NCI-H128 (cell line): ENCODE data around the gene SGSH.

Source experiments
- DNase-seq: peaks from one replicate; lab custom pipeline; 2025; ENCODE audit not compliant: unreplicated experiment; lab: John Stamatoyannopoulos, UW

The SGSH gene

DNA sequence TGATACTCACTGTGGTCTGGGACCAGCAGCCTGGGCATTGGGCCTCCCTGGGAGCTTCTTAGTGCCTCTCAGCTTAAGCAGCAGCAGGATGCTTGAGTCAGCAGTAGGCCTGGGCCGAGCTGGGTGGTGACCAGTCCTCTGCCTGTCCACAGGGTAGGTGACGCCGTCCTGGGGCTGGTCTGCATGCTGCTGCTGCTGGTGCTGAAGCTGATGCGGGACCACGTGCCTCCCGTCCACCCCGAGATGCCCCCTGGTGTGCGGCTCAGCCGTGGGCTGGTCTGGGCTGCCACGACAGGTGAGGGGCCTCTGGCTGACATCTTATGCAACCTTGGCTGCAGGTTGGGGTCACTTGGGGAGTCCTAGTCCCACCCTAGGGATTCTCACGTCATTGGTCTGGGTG, 7.5 kb upstream of the SGSH start:
- no peak for DNase-seq

DNA sequence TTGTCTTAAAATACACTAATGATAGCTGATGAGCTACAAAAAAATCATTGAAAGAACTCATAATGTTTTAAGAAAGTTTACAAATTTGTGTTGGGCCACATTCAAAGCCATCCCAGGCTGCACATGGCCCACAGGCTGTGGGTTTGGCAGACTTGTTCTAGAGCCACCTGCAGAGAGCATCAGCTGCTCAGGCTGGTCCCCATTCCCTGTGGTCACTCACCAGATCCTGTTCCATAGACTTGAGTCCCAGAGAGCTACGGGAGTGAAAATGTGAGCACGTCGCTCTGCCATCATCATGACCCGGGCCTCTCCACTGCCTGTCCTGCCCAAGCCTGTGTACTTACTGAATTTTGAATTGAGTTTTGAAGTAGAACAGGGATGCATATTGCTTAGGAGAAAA, 7.0 kb upstream of the SGSH start:
- DNase-seq = no peak

DNA sequence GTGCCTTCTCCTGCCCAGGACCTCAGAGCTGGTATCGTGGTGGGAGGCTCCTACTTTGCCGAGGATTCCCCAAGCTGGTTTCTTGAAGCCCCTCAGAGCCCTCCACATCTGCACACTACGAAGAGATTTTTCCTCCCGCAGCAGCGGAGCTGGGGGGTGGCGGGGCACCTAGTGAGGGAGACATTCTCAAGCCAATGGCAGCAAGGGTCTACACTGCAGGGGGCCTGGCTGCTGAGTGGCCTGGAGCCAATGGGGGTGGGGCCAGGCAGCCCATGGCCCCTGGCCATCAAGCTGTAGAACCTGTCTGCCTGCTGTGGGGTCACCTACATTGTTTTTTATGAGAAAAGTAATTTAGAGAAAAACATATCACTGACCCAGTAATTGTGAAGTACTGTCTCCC, 5.1 kb upstream of the SGSH start:
- DNase-seq = no peak

DNA sequence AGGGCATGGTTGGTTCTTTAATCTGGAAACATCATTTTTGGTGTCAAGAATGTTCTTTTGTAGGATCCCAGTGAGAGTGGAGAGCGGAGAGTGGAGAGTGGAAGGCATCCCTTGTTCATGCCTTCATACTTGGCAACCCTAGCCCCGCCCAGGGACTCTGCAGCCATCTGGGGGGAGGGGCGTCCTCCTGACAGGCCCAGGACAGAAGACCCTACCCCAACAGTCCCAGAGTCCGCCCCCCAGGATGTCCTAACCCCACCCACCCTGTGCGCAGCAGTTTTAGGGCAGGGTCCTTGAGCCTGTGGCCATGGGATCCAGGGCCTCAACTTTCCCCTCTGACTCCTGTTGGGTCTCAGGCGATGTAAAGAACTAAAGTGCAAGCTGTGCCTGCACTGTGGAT, 4.5 kb upstream of the SGSH start:
- no peak for DNase-seq

DNA sequence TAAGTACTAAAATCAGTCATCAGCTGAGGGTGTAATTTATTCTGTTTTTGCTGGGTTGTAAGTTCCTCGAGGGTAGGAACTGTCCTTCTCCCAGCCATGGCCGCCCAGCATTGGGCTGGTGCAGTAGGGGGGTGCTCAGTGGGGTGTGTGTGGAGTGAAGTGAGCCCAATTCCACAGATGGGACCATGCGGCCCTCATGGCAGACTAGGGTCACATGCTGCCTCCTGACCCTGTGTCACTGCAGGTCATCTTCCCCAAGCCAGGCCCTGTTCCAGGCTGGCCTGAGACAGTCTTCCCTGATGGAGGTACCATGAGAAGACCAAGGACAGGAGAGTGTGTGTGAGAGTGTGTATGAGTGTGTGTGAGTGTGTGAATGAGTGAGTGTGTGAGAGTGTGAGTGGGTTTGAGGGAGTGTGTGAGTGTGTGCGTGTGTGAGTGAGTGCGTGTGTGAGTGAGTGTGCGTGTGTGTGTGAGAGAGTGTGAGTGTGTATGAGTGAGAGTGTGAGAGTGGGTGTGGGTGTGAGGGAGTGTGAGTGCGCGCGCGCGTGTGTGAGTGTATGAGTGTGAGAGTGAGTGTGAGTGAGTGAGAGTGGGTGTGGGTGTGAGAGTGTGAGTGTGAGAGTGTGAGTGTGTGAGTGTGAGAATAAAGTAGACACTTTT, 3.8 kb upstream of the SGSH start:
- no peak for DNase-seq

- no peak for DNase-seq
These were observed 3.1 kb upstream of the SGSH start for GRCh38 chr17:80223142-80223815.

DNA sequence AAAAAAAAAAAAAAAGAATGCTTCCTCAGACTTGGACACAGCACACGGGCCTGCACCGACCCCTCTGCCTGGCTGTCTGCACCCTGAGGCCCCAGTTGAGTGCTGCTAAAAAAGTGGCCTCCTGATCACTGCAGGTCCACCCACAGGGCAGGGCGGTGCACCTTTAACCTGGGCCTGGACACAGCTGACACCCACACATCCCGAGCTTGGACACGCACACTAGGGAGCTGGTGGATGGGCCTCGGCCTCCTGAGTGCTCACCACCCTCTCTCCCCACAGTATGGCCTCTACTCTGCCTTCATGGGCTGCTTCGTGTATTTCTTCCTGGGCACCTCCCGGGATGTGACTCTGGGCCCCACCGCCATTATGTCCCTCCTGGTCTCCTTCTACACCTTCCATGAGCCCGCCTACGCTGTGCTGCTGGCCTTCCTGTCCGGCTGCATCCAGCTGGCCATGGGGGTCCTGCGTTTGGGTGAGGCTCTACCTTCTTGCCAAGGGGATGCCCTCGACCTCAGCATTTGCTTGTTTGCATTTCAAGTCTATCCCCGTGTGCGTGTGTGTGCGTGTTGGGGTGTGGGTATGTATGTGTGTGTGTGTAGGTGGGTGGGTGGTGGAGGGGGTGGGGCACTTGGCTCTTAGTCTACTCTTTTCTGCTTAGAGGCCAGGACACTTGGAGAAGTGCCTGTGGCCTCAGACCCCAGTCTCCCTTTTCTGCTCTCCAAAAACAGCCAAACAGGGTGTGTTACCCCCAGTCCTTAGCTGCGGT, 2.4 kb upstream of the SGSH start:
- DNase-seq = no peak

- no peak for DNase-seq
These were observed 1.4 kb upstream of the SGSH start for GRCh38 chr17:80221351-80222105.

DNA sequence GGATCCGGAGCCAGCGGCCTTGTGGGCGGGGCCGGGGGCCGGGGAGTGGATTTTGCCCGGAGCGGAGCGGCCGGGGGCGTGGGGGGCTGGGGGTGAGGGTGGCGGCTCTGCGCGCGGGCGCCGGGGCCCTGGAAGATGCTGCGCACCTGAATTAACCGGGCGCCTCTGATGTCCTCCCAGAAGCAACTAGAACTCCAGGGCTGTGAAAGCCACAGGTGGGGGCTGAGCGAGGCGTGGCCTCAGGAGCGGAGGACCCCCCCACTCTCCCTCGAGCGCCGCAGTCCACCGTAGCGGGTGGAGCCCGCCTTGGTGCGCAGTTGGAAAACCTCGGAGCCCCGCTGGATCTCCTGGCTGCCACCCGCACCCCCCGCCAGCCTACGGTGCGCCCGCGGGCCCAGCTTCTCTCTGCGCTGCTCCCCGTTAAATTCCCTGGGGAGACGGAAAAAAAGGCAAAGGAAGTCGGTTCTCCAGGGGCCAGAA, 643 bp upstream of the SGSH start:
- DNase-seq = no peak

GRCh38 chr17:80219763-80220053, 425 bp downstream of the SGSH start:
- DNase-seq = no peak

DNA sequence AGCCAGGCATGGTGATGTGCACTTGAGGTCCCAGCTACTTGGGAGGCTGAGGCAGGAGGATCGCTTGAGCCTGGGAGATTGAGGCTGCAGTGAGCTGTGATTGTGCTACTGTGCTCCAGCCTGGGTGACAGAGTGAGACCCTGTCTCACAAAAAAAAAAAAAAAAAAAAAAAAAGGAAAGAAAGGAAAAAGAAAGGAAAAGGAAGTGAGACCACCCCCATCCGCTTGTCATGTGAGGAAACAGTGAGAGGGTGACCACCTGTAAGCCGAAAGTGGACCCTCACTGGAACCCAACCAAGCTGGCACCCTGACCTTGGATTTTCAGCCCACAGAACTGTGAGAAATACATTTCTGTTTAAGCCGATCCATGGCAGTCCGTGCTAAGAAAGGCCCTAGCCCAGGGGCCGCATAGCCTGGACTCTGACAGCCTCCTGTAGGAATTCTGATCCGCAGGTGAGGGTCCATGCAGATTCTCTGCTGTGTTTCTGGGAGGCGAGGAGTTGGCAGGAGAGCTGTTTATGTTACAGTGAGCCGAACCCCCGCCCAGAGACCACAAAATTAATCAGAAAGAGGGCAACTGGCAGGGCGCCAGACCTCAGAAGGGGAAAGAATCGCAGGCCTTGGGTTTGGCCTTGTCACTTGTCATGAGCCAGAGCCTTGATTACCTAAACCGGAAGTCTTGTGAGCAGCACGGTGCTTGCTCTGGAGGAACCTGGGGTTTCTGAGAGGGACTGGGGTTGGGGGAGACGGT, 945 bp downstream of the SGSH start:
- peak; percentile 48 for DNase-seq

- DNase-seq = no peak
These were observed 1.7 kb downstream of the SGSH start for GRCh38 chr17:80218391-80218790.

GRCh38 chr17:80217703-80218362, 2.3 kb downstream of the SGSH start:
- DNase-seq = no peak

- DNase-seq = no peak
These were observed 3.4 kb downstream of the SGSH start for GRCh38 chr17:80216473-80217456.

DNA sequence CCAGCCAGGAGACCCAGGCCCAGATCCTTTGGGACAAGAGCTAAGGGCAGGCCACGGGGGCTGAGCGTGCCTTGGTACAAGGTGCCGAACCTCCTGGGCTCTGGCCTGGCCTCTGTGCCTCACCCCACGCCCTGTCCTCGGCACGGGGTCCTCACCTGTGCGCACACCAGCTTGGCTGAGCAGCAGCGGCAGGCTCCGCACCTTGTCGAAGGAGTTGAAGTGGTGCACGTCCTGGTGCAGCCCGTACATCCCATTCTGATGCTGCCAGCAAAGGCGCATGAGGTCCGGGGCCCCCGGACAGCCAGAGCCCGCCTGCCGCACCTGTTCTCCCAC, 5.3 kb downstream of the SGSH start:
- DNase-seq = no peak

GRCh38 chr17:80214012-80214877, 5.9 kb downstream of the SGSH start:
- DNase-seq = no peak

GRCh38 chr17:80213643-80213975, 6.5 kb downstream of the SGSH start:
- DNase-seq = no peak

DNA sequence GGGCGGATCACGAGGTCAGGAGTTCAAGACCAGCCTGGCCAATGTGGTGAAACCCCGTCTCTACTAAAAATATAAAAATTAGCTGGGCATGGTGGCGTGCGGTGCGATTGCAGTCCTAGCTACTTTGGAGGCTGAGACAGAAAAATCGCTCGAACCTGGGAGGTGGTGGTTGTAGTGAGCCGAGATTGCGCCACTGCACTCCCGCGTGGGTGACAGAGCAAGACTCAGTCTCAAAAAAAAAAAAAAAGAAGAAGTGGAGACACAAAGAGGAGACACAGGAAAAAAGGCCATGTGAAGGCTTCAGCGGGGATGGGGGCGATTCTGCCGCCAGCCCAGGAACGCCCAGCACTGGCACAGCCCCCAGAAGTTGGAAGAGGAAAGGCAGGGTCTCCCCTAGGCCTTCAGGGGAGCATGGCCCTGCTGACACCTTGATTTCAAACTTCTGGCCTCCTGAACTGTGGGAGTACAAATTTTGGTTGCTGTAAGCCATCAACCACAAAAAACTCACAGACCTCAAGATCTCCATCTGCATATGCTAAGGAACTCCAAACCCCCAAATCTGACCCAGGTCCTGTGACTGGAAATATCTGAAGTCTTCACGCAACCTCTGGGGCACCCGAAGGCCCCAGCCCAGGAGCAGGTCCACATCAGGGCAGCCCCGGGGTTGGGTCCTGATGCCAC, 7.0 kb downstream of the SGSH start:
- DNase-seq = no peak
